ENCODE measurements around the gene LRMDA. TPM values are rescaled to one million over a fixed set of nuclear protein-coding genes. Genes with fewer than 3 reads are reported as not detected.
"Not testable (repeated sequence)": the region's sequence is repeated elsewhere in the genome, so short reads cannot be mapped to it uniquely, and the experiment has no call there.

The LRMDA gene
- total RNA-seq, 1 experiment from 2014 or later = not detected

- no peak for DNase-seq (ENCODE audit: low spot score)
These were observed 609.4 kb downstream of the LRMDA start for GRCh38 chr10:76040830-76041220.

GRCh38 chr10:76041551-76041950 is 610.1 kb downstream of the LRMDA start:
- no peak for DNase-seq (ENCODE audit: low spot score)

- DNase-seq (ENCODE audit: low spot score) = no peak
These were observed 611.8 kb downstream of the LRMDA start for GRCh38 chr10:76043261-76043660.

- no peak for DNase-seq (ENCODE audit: low spot score)
These were observed 613.3 kb downstream of the LRMDA start for GRCh38 chr10:76044751-76045150.

GRCh38 chr10:76045174-76045573 is 613.8 kb downstream of the LRMDA start:
- no peak for DNase-seq (ENCODE audit: low spot score)

- no peak for DNase-seq (ENCODE audit: low spot score)
These were observed 616.1 kb downstream of the LRMDA start for GRCh38 chr10:76047521-76047920.

GRCh38 chr10:76049581-76050290 is 618.3 kb downstream of the LRMDA start:
- no peak for DNase-seq (ENCODE audit: low spot score)

- DNase-seq (ENCODE audit: low spot score) = no peak
These were observed 618.8 kb downstream of the LRMDA start for GRCh38 chr10:76050291-76050625.

- DNase-seq (ENCODE audit: low spot score) = no peak
These were observed 619.8 kb downstream of the LRMDA start for GRCh38 chr10:76051007-76051936.

- DNase-seq (ENCODE audit: low spot score) = no peak
These were observed 621.5 kb downstream of the LRMDA start for GRCh38 chr10:76052682-76053503.

- DNase-seq (ENCODE audit: low spot score) = no peak
These were observed 624.0 kb downstream of the LRMDA start for GRCh38 chr10:76055466-76055865.

GRCh38 chr10:76055963-76056362 is 624.5 kb downstream of the LRMDA start:
- no peak for DNase-seq (ENCODE audit: low spot score)

- DNase-seq (ENCODE audit: low spot score) = not testable (repeated sequence)
These were observed 629.6 kb downstream of the LRMDA start for GRCh38 chr10:76060993-76061392.

GRCh38 chr10:76066457-76066856 is 635.0 kb downstream of the LRMDA start:
- no peak for DNase-seq (ENCODE audit: low spot score)

- DNase-seq (ENCODE audit: low spot score) = no peak
These were observed 636.0 kb downstream of the LRMDA start for GRCh38 chr10:76067447-76067846.

GRCh38 chr10:76068856-76069255 is 637.4 kb downstream of the LRMDA start:
- no peak for DNase-seq (ENCODE audit: low spot score)

- DNase-seq (ENCODE audit: low spot score) = no peak
These were observed 639.5 kb downstream of the LRMDA start for GRCh38 chr10:76070916-76071315.

- no peak for DNase-seq (ENCODE audit: low spot score)
These were observed 640.4 kb downstream of the LRMDA start for GRCh38 chr10:76071653-76072365.

GRCh38 chr10:76072384-76072783 is 641.0 kb downstream of the LRMDA start:
- DNase-seq (ENCODE audit: low spot score) = no peak

- no peak for DNase-seq (ENCODE audit: low spot score)
These were observed 642.1 kb downstream of the LRMDA start for GRCh38 chr10:76073524-76073923.

- DNase-seq (ENCODE audit: low spot score) = no peak
These were observed 643.2 kb downstream of the LRMDA start for GRCh38 chr10:76074659-76075058.

All from HT-29 (cell line).